Large intestine (tissue), 3 donors: Measurements from ENCODE around the gene ZNF750. TPM values are rescaled to one million over a fixed set of nuclear protein-coding genes. Genes with fewer than 3 reads are reported as not detected.

Experiments
- DNase-seq, 2 donors: peaks; one replicate each; pipeline versions ENCODE4 v3.0.0 to v3.0.0-alpha.2; 2013
- H3K27ac ChIP-seq: one replicate; pipeline ENCODE4 v1.5.1; 2013; ENCODE audit warnings: low read length
- H3K27me3 ChIP-seq: 2 replicates; pipeline ENCODE4 v1.6.1; 2013; ENCODE audit warnings: low read length; ENCODE audit not compliant: control insufficient read depth, insufficient read depth
- H3K36me3 ChIP-seq: 2 replicates; pipeline ENCODE4 v1.6.1; 2013; ENCODE audit warnings: low read length; ENCODE audit not compliant: control insufficient read depth, insufficient read depth
- H3K4me1 ChIP-seq: one replicate; pipeline ENCODE4 v1.6.1; 2013; ENCODE audit warnings: low read length; ENCODE audit not compliant: control insufficient read depth, insufficient read depth
- H3K4me3 ChIP-seq: one replicate; pipeline ENCODE4 v1.5.1; 2013; ENCODE audit warnings: low read length
- H3K9me3 ChIP-seq: one replicate; pipeline ENCODE4 v1.6.1; 2013; ENCODE audit warnings: mild to moderate bottlenecking, low read depth, low read length, moderate library complexity; ENCODE audit not compliant: control insufficient read depth
- whole genome bisulfite sequencing: methylation state at CpG from one replicate; pipeline ENCODE4 v1.1.5; 2013; ENCODE audit warnings: low lambda C conversion rate; ENCODE audit not compliant: insufficient coverage; 5-methylcytosine and 5-hydroxymethylcytosine counted together
- polyA plus RNA-seq: library from polyadenylated mRNA; unstranded; fragments of 120-200 nt; gene quantifications from one replicate; pipeline ENCODE4 v1.2.1, GENCODE V29; 2013

ZNF750 gene
- polyA plus RNA-seq, 1 donor: 0.18 TPM

- Histone ChIP-seq H3K4me1 (peaks cover 59% of the 10 kb centered on the region), H3K27ac (peak overlapping the region; percentile 89)
- WGBS: no CpG with 5 or more reads among the region's 21 CpGs
Measured at GRCh38 chr17:82881324-82881823, 41.6 kb upstream of the ZNF750 start.

DNA sequence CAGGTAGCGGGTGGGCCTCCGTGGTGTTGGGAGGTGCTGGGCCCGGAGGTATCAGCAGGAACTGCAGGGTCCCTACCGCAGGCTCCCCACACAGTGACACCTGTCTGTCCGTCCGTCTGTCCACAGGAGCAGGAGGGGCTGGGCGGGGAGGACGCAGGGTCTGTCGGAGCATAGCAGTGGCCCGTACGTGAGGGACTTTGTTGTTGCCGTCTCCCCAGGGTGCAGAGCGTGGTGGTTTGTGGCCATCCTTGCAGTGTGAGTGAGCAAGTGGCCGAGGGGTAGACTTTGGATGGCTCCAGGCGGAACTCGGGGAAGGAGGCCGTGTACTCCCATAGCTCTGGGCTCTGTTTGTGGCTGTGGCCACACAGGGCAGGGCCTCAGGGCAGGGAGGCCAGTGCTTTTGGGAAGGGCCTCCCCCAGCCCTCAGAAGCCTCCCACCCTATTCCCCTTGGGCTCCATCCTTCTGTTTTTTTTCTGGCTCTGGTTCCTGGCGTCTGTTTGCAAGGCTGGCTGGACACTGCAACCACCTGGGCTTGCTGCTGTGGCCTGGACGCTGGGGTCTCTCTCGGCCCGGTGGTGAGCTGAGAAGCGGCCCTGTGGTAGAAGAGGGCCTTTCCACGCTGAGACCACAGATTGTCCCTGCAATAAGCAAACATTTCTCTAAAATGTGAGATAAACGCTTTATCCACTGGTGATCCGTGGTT lies 41.0 kb upstream of the ZNF750 start:
- H3K27me3 ChIP-seq: no peaks in the 10 kb centered on the region
- no peak overlapping the region for H3K4me3 ChIP-seq
- DNase-seq: no peak
- 93% methylated on average over 2 of the region's 25 CpGs for WGBS
- H3K9me3 ChIP-seq: peaks cover 14% of the 10 kb centered on the region
- peaks cover 59% of the 10 kb centered on the region for H3K4me1 ChIP-seq
- H3K27ac ChIP-seq: no peak overlapping the region
- peaks cover 12% of the 10 kb centered on the region for H3K36me3 ChIP-seq

More at GRCh38 chr17:82881324-82881823, 41.6 kb upstream of the ZNF750 start:
- no peak for DNase-seq
- Histone ChIP-seq H3K9me3 (peaks cover 11% of the 10 kb centered on the region), H3K27me3 (no peaks in the 10 kb centered on the region), H3K36me3 (peaks cover 12% of the 10 kb centered on the region), H3K4me3 (no peak overlapping the region)

DNA sequence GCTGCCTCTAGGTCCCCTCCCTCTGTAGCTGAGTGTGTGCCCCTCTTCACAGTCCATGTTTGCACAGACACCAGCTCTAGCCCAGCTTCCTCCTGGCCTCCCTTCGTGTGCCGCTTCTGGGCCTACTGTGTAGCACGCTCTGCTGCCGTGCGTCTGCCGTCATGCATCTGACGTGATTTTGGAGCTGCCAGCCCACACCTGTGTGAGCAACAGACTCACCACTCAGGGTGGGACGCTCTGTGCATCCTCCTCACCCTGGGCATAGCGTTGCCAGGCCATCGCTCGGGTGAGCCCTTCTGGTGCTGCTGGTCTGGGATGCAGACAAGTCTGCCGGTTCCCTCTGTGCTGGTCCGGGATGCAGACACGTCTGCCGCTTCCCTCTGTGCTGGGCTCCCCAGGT lies 39.4 kb upstream of the ZNF750 start:
- Histone ChIP-seq H3K27ac (peak overlapping the region; percentile 67), H3K36me3 (peaks cover 11% of the 10 kb centered on the region), H3K4me1 (peaks cover 66% of the 10 kb centered on the region), H3K4me3 (no peak overlapping the region), H3K27me3 (no peaks in the 10 kb centered on the region), H3K9me3 (peaks cover 17% of the 10 kb centered on the region)
- no peak for DNase-seq
- WGBS: no CpG with 5 or more reads among the region's 15 CpGs

GRCh38 chr17:82878527-82878926 lies 38.7 kb upstream of the ZNF750 start:
- H3K27me3 ChIP-seq: no peaks in the 10 kb centered on the region
- no CpG with 5 or more reads among the region's 9 CpGs for WGBS
- H3K4me3 ChIP-seq: no peak overlapping the region
- peaks cover 20% of the 10 kb centered on the region for H3K9me3 ChIP-seq
- peak overlapping the region; percentile 67 for H3K27ac ChIP-seq
- peaks cover 62% of the 10 kb centered on the region for H3K4me1 ChIP-seq
- H3K36me3 ChIP-seq: peaks cover 7% of the 10 kb centered on the region
- peak; percentile 41 to 72 for DNase-seq

- Histone ChIP-seq H3K4me1 (peaks cover 45% of the 10 kb centered on the region), H3K4me3 (no peak overlapping the region), H3K27ac (peak overlapping the region; percentile 67), H3K9me3 (peaks cover 19% of the 10 kb centered on the region), H3K36me3 (peaks cover 16% of the 10 kb centered on the region), H3K27me3 (no peaks in the 10 kb centered on the region)
- 21% methylated on average over 3 of the region's 14 CpGs for WGBS
- DNase-seq: peak; percentile 51 to 70
Measured at GRCh38 chr17:82876602-82877379, 37.0 kb upstream of the ZNF750 start.

GRCh38 chr17:82876149-82876548 lies 36.3 kb upstream of the ZNF750 start:
- Histone ChIP-seq H3K4me1 (peaks cover 38% of the 10 kb centered on the region), H3K4me3 (no peak overlapping the region), H3K27ac (peak overlapping the region; percentile 67), H3K9me3 (peaks cover 15% of the 10 kb centered on the region), H3K27me3 (no peaks in the 10 kb centered on the region), H3K36me3 (peaks cover 23% of the 10 kb centered on the region)
- no peak for DNase-seq
- WGBS: no CpG with 5 or more reads among the region's 18 CpGs

DNA sequence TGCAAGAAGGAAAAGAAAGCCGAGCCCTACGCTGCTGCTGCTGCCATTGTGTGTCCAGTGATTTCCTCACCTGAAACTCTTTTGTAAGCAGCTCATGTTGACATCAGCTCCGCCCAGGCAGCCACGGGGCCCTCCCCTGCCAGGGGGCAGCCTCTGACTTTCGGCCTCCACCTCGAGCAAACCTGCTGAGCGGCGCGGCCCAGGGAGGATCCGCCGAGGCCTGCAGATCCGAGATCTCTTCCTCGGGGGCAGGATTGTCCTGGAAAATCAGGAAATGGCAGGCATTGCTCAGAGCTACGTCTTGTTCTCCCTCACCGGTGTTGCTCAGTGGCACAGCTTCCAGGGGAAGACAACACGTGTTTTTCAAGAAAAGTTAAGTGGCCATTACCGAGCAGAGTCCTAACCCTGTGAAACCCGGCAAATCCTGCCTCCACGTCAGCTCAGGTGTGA lies 35.6 kb upstream of the ZNF750 start:
- H3K27me3 ChIP-seq: no peaks in the 10 kb centered on the region
- H3K4me3 ChIP-seq: no peak overlapping the region
- peaks cover 30% of the 10 kb centered on the region for H3K36me3 ChIP-seq
- peak overlapping the region; percentile 67 for H3K27ac ChIP-seq
- peaks cover 12% of the 10 kb centered on the region for H3K9me3 ChIP-seq
- peaks cover 32% of the 10 kb centered on the region for H3K4me1 ChIP-seq
- no CpG with 5 or more reads among the region's 19 CpGs for WGBS
- peak; percentile 81 to 89 for DNase-seq

- DNase-seq: no peak
- Histone ChIP-seq H3K9me3 (peaks cover 11% of the 10 kb centered on the region), H3K4me3 (no peak overlapping the region), H3K27me3 (no peaks in the 10 kb centered on the region), H3K4me1 (peaks cover 30% of the 10 kb centered on the region), H3K36me3 (peaks cover 30% of the 10 kb centered on the region), H3K27ac (no peak overlapping the region)
- WGBS: no CpG with 5 or more reads among the region's 34 CpGs
Measured at GRCh38 chr17:82874011-82874835, 34.4 kb upstream of the ZNF750 start.

- no CpG with 5 or more reads among the region's 19 CpGs for WGBS
- H3K36me3 ChIP-seq: peaks cover 29% of the 10 kb centered on the region
- peaks cover 11% of the 10 kb centered on the region for H3K9me3 ChIP-seq
- no peak overlapping the region for H3K27ac ChIP-seq
- no peak overlapping the region for H3K4me3 ChIP-seq
- no peak for DNase-seq
- H3K4me1 ChIP-seq: peaks cover 24% of the 10 kb centered on the region
- H3K27me3 ChIP-seq: no peaks in the 10 kb centered on the region
Measured at GRCh38 chr17:82873521-82873920, 33.7 kb upstream of the ZNF750 start.
